Vagina (tissue), 2 donors: ENCODE data around the gene ELP5.

Experiments used
- POLR2AphosphoS5 ChIP-seq, 2 donors: sonication (generic); formaldehyde crosslinking; IDR thresholded peaks; one replicate each; pipeline ENCODE4 v1.9.0; 2017; ENCODE audit warnings: antibody characterized with exemption in 2 of 2, mild to moderate bottlenecking in 2 of 2, low read depth in 1 of 2; ENCODE audit not compliant: insufficient read depth in 1 of 2
- TF ChIP-seq, protein P1 (sequence below), 3 experiments: fragments of 450-650 bp in 2 of 3; fragments of 200-600 bp in 1 of 3; sonication (generic) in 1 of 3; IDR thresholded peaks; one replicate each; pipeline ENCODE4 v1.5.1; 2017 to 2019; ENCODE audit warnings: antibody characterized with exemption in 3 of 3, mild to moderate bottlenecking in 2 of 3, moderate library complexity in 2 of 3

DNA sequence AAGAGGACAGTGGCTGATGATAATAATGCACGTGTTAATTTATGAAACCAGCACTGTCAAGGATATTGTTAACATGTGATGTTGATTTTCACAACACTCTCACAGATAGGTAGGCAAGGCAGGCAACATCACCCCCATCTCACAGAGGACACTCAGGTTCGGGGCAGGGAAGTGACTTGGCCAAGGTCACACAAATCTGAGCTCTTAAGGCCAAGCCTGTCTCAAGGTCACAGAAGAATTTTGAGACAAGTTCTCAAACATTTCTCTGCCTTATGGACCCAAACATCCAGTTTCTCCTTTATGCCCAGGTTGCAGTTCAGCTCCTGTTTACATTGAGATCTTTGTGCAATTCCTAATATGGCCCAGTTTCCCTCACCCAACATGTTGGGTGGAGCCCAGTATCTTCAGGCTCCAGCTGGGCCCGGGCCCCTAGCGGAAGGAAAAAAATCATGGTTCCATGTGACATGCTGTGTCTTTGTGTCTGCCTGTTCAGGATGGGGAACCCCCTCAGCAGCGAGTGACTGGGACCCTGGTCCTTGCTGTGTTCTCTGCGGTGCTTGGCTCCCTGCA lies 30.8 kb downstream of the ELP5 start:
- no peak for TF ChIP-seq POLR2AphosphoS5 (IDR thresholded peaks at IDR 0.05; ENCODE audit: insufficient read depth in 1 of 2, low read depth in 1 of 2)
- TF ChIP-seq, protein P1, sequence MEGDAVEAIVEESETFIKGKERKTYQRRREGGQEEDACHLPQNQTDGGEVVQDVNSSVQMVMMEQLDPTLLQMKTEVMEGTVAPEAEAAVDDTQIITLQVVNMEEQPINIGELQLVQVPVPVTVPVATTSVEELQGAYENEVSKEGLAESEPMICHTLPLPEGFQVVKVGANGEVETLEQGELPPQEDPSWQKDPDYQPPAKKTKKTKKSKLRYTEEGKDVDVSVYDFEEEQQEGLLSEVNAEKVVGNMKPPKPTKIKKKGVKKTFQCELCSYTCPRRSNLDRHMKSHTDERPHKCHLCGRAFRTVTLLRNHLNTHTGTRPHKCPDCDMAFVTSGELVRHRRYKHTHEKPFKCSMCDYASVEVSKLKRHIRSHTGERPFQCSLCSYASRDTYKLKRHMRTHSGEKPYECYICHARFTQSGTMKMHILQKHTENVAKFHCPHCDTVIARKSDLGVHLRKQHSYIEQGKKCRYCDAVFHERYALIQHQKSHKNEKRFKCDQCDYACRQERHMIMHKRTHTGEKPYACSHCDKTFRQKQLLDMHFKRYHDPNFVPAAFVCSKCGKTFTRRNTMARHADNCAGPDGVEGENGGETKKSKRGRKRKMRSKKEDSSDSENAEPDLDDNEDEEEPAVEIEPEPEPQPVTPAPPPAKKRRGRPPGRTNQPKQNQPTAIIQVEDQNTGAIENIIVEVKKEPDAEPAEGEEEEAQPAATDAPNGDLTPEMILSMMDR (IDR thresholded peaks at IDR 0.05), result no peak
